Measurements from ENCODE around the gene MRPL28.
"Not testable (repeated sequence)": the region's sequence is repeated elsewhere in the genome, so short reads cannot be mapped to it uniquely, and the experiment has no call there.

The MRPL28 gene

GRCh38 chr16:337437-337836 lies 32.9 kb downstream of the MRPL28 start:
- no peak overlapping the region for H3K27ac ChIP-seq (ENCODE audit: low read depth, low read length)
- H3K27me3 ChIP-seq (ENCODE audit: control insufficient read depth, low read length) = no peaks in the 10 kb centered on the region
- no peaks in the 10 kb centered on the region for H3K4me1 ChIP-seq (ENCODE audit: control insufficient read depth, low read length)
- no peak overlapping the region for H3K4me3 ChIP-seq (ENCODE audit: low read length)
- peaks cover 6% of the 10 kb centered on the region for H4K20me1 ChIP-seq (ENCODE audit: control insufficient read depth, insufficient read depth, low read depth, low read length)
- peaks cover under 1% of the 10 kb centered on the region; the same call in 1 of the 2 replicates for H3K36me3 ChIP-seq (ENCODE audit: control insufficient read depth, low read length)
- no peaks in the 10 kb centered on the region for H3K9me3 ChIP-seq (ENCODE audit: control insufficient read depth, insufficient read depth, low read length)
- no peaks in the 10 kb centered on the region for H3F3A ChIP-seq (ENCODE audit: control insufficient read depth, insufficient read depth)
- H3K9me2 ChIP-seq (replicated peaks; ENCODE audit: control insufficient read depth, low read length) = no peaks in the 10 kb centered on the region
- no peak overlapping the region for H3K4me2 ChIP-seq (ENCODE audit: low read length)
- H3K79me2 ChIP-seq (ENCODE audit: control insufficient read depth, low read length) = peaks cover 93% of the 10 kb centered on the region
- TF ChIP-seq EZH2phosphoT487 (IDR thresholded peaks at IDR 0.05; ENCODE audit: borderline replicate concordance, low read length) = no peak
- TF ChIP-seq, protein P1, sequence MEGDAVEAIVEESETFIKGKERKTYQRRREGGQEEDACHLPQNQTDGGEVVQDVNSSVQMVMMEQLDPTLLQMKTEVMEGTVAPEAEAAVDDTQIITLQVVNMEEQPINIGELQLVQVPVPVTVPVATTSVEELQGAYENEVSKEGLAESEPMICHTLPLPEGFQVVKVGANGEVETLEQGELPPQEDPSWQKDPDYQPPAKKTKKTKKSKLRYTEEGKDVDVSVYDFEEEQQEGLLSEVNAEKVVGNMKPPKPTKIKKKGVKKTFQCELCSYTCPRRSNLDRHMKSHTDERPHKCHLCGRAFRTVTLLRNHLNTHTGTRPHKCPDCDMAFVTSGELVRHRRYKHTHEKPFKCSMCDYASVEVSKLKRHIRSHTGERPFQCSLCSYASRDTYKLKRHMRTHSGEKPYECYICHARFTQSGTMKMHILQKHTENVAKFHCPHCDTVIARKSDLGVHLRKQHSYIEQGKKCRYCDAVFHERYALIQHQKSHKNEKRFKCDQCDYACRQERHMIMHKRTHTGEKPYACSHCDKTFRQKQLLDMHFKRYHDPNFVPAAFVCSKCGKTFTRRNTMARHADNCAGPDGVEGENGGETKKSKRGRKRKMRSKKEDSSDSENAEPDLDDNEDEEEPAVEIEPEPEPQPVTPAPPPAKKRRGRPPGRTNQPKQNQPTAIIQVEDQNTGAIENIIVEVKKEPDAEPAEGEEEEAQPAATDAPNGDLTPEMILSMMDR (IDR thresholded peaks at IDR 0.05; ENCODE audit: low read depth, low read length, poor library complexity, severe bottlenecking) = no peak

- no peak for TF ChIP-seq EZH2phosphoT487 (IDR thresholded peaks at IDR 0.05; ENCODE audit: borderline replicate concordance, low read length)
- TF ChIP-seq, protein P1 (IDR thresholded peaks at IDR 0.05; ENCODE audit: low read depth, low read length, poor library complexity, severe bottlenecking) = no peak
- Histone ChIP-seq H3K27ac (ENCODE audit: low read depth, low read length) (no peak overlapping the region), H3F3A (ENCODE audit: control insufficient read depth, insufficient read depth) (no peaks in the 10 kb centered on the region), H3K36me3 (ENCODE audit: control insufficient read depth, low read length) (no peaks in the 10 kb centered on the region), H3K79me2 (ENCODE audit: control insufficient read depth, low read length) (peaks cover 93% of the 10 kb centered on the region), H4K20me1 (ENCODE audit: control insufficient read depth, insufficient read depth, low read depth, low read length) (peaks cover 6% of the 10 kb centered on the region), H3K9me3 (ENCODE audit: control insufficient read depth, insufficient read depth, low read length) (no peaks in the 10 kb centered on the region), H3K4me3 (ENCODE audit: low read length) (no peak overlapping the region), H3K4me2 (ENCODE audit: low read length) (no peak overlapping the region), H3K4me1 (ENCODE audit: control insufficient read depth, low read length) (no peaks in the 10 kb centered on the region), H3K9me2 (replicated peaks; ENCODE audit: control insufficient read depth, low read length) (no peaks in the 10 kb centered on the region), H3K27me3 (ENCODE audit: control insufficient read depth, low read length) (no peaks in the 10 kb centered on the region)
Measured at GRCh38 chr16:336269-336668, 34.1 kb downstream of the MRPL28 start.

- Histone ChIP-seq H3K79me2 (ENCODE audit: control insufficient read depth, low read length) (peaks cover 93% of the 10 kb centered on the region), H4K20me1 (ENCODE audit: control insufficient read depth, insufficient read depth, low read depth, low read length) (peaks cover 10% of the 10 kb centered on the region)
- H3F3A ChIP-seq (ENCODE audit: control insufficient read depth, insufficient read depth); H3K27ac ChIP-seq (ENCODE audit: low read depth, low read length); H3K4me3 ChIP-seq (ENCODE audit: low read length); H3K27me3 ChIP-seq (ENCODE audit: control insufficient read depth, low read length); H3K4me2 ChIP-seq (ENCODE audit: low read length); H3K9me3 ChIP-seq (ENCODE audit: control insufficient read depth, insufficient read depth, low read length); H3K9me2 ChIP-seq (replicated peaks; ENCODE audit: control insufficient read depth, low read length); H3K36me3 ChIP-seq (ENCODE audit: control insufficient read depth, low read length); H3K4me1 ChIP-seq (ENCODE audit: control insufficient read depth, low read length): not testable (repeated sequence)
Measured at GRCh38 chr16:334861-335632, 35.3 kb downstream of the MRPL28 start.

DNA sequence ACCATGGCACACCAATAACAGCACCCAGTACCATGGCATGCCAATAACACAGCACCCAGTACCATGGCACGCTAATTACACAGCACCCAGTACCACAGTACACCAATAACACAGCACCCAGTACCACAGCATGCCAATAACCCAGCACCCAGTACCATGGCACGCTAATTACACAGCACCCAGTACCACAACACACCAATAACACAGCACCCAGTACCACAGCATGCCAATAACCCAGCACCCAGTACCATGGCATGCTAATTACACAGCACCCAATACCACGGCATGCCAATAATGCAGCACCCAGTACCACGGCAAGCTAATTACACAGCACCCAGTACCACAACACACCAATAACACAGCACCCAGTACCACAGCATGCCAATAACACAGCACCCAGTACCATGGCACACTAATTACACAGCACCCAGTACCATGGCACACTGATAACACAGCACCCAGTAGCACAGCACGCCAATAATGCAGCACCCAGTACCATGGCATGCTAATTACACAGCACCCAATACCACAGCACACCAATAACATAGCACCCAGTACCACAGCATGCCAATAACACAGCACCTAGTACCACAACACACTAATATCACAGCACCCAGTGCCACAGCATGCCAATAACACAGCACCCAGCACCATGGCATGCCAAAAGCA lies 36.0 kb downstream of the MRPL28 start:
- H3K36me3 ChIP-seq (ENCODE audit: control insufficient read depth, low read length); H3F3A ChIP-seq (ENCODE audit: control insufficient read depth, insufficient read depth); H3K4me3 ChIP-seq (ENCODE audit: low read length); H3K9me2 ChIP-seq (replicated peaks; ENCODE audit: control insufficient read depth, low read length); H4K20me1 ChIP-seq (ENCODE audit: control insufficient read depth, insufficient read depth, low read depth, low read length); H3K9me3 ChIP-seq (ENCODE audit: control insufficient read depth, insufficient read depth, low read length); H3K27me3 ChIP-seq (ENCODE audit: control insufficient read depth, low read length); H3K4me2 ChIP-seq (ENCODE audit: low read length); H3K4me1 ChIP-seq (ENCODE audit: control insufficient read depth, low read length); H3K27ac ChIP-seq (ENCODE audit: low read depth, low read length): not testable (repeated sequence)
- peaks cover 88% of the 10 kb centered on the region for H3K79me2 ChIP-seq (ENCODE audit: control insufficient read depth, low read length)

Data from DOHH2 (cell line).